Measurements from ENCODE around the gene THOC3. TPM values are rescaled to one million over a fixed set of nuclear protein-coding genes. Genes with fewer than 3 reads are reported as not detected.

THOC3 gene
- total and polyA plus RNA-seq, 2 experiments from 2014 or later: 66.7 to 146 TPM

DNA sequence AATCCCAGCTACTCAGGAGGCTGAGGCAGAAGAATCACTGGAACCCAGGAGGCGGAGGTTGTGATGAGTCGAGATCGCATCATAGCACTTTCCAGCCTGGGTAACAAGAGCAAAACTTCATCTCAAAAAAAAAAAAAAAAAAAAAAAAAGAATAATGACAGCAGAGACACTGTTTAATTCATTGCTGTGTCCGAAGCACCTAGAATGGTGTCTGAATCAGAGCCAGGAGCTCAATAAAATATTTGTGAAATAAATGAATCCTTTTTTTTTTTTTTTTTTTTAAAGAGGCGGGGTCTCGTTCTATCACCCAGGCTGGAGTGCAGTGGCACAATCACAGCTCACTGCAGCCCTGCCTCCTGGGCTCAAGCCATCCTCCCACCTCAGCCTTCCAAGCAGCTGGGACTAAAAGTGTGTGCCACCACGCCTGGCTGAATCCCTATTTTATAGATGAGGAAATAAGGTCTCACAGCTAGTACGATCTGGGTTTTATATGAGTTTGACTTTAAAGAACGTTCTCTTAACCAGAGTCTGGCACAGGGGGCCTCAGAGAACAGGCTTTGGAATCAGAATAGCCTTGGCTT is 47.8 kb downstream of the THOC3 start:
- no peak overlapping the region for H3K4me2 ChIP-seq
- no peak for DNase-seq (ENCODE audit: low spot score)
- TF ChIP-seq ZNF114 (CRISPR knock-in tag; IDR thresholded peaks at IDR 0.05): no peak
- TF ChIP-seq EZH2phosphoT487 (IDR thresholded peaks at IDR 0.05; ENCODE audit: unreplicated experiment): no peak
- TF ChIP-seq, protein P1, sequence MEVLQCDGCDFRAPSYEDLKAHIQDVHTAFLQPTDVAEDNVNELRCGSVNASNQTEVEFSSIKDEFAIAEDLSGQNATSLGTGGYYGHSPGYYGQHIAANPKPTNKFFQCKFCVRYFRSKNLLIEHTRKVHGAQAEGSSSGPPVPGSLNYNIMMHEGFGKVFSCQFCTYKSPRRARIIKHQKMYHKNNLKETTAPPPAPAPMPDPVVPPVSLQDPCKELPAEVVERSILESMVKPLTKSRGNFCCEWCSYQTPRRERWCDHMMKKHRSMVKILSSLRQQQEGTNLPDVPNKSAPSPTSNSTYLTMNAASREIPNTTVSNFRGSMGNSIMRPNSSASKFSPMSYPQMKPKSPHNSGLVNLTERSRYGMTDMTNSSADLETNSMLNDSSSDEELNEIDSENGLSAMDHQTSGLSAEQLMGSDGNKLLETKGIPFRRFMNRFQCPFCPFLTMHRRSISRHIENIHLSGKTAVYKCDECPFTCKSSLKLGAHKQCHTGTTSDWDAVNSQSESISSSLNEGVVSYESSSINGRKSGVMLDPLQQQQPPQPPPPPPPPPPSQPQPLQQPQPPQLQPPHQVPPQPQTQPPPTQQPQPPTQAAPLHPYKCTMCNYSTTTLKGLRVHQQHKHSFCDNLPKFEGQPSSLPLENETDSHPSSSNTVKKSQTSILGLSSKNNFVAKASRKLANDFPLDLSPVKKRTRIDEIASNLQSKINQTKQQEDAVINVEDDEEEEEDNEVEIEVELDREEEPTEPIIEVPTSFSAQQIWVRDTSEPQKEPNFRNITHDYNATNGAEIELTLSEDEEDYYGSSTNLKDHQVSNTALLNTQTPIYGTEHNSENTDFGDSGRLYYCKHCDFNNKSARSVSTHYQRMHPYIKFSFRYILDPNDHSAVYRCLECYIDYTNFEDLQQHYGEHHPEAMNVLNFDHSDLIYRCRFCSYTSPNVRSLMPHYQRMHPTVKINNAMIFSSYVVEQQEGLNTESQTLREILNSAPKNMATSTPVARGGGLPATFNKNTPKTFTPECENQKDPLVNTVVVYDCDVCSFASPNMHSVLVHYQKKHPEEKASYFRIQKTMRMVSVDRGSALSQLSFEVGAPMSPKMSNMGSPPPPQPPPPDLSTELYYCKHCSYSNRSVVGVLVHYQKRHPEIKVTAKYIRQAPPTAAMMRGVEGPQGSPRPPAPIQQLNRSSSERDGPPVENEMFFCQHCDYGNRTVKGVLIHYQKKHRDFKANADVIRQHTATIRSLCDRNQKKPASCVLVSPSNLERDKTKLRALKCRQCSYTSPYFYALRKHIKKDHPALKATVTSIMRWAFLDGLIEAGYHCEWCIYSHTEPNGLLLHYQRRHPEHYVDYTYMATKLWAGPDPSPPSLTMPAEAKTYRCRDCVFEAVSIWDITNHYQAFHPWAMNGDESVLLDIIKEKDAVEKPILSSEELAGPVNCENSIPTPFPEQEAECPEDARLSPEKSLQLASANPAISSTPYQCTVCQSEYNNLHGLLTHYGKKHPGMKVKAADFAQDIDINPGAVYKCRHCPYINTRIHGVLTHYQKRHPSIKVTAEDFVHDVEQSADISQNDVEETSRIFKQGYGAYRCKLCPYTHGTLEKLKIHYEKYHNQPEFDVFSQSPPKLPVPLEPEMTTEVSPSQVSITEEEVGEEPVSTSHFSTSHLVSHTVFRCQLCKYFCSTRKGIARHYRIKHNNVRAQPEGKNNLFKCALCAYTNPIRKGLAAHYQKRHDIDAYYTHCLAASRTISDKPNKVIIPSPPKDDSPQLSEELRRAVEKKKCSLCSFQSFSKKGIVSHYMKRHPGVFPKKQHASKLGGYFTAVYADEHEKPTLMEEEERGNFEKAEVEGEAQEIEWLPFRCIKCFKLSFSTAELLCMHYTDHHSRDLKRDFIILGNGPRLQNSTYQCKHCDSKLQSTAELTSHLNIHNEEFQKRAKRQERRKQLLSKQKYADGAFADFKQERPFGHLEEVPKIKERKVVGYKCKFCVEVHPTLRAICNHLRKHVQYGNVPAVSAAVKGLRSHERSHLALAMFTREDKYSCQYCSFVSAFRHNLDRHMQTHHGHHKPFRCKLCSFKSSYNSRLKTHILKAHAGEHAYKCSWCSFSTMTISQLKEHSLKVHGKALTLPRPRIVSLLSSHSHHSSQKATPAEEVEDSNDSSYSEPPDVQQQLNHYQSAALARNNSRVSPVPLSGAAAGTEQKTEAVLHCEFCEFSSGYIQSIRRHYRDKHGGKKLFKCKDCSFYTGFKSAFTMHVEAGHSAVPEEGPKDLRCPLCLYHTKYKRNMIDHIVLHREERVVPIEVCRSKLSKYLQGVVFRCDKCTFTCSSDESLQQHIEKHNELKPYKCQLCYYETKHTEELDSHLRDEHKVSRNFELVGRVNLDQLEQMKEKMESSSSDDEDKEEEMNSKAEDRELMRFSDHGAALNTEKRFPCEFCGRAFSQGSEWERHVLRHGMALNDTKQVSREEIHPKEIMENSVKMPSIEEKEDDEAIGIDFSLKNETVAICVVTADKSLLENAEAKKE (CRISPR knock-in tag; IDR thresholded peaks at IDR 0.05): no peak
- no peak for TF ChIP-seq CREB1 (CRISPR knock-in tag; IDR thresholded peaks at IDR 0.05; ENCODE audit: low read depth)
- no peak for TF ChIP-seq ZNF331 (CRISPR knock-in tag; IDR thresholded peaks at IDR 0.05; ENCODE audit: low read depth)
- no peak for TF ChIP-seq STAT1 (IDR thresholded peaks at IDR 0.05; ENCODE audit: unreplicated experiment)
- no peak for TF ChIP-seq JUNB (IDR thresholded peaks at IDR 0.05; ENCODE audit: unreplicated experiment)
- TF ChIP-seq EZH2 (IDR thresholded peaks at IDR 0.05; ENCODE audit: low read depth, unreplicated experiment): no peak
- TF ChIP-seq, protein P2, sequence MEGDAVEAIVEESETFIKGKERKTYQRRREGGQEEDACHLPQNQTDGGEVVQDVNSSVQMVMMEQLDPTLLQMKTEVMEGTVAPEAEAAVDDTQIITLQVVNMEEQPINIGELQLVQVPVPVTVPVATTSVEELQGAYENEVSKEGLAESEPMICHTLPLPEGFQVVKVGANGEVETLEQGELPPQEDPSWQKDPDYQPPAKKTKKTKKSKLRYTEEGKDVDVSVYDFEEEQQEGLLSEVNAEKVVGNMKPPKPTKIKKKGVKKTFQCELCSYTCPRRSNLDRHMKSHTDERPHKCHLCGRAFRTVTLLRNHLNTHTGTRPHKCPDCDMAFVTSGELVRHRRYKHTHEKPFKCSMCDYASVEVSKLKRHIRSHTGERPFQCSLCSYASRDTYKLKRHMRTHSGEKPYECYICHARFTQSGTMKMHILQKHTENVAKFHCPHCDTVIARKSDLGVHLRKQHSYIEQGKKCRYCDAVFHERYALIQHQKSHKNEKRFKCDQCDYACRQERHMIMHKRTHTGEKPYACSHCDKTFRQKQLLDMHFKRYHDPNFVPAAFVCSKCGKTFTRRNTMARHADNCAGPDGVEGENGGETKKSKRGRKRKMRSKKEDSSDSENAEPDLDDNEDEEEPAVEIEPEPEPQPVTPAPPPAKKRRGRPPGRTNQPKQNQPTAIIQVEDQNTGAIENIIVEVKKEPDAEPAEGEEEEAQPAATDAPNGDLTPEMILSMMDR (conservative IDR thresholded peaks at IDR 0.05; ENCODE audit: low read depth in 2 of 2): no peak
- TF ChIP-seq REST (IDR thresholded peaks at IDR 0.05; ENCODE audit: unreplicated experiment): no peak
- TF ChIP-seq, protein P3, sequence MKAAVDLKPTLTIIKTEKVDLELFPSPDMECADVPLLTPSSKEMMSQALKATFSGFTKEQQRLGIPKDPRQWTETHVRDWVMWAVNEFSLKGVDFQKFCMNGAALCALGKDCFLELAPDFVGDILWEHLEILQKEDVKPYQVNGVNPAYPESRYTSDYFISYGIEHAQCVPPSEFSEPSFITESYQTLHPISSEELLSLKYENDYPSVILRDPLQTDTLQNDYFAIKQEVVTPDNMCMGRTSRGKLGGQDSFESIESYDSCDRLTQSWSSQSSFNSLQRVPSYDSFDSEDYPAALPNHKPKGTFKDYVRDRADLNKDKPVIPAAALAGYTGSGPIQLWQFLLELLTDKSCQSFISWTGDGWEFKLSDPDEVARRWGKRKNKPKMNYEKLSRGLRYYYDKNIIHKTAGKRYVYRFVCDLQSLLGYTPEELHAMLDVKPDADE (IDR thresholded peaks at IDR 0.05): no peak
- no peak for TF ChIP-seq NANOG (IDR thresholded peaks at IDR 0.05; ENCODE audit: borderline replicate concordance)
- TF ChIP-seq POLR2AphosphoS5 (IDR thresholded peaks at IDR 0.05; ENCODE audit: low read depth): no peak

More for the DNA sequence above, 47.8 kb downstream of the THOC3 start:
- no peaks in the 10 kb centered on the region for H3K27me3 ChIP-seq (ENCODE audit: insufficient read depth)
- no peak overlapping the region for H3K4me3 ChIP-seq
- H3K36me3 ChIP-seq (ENCODE audit: insufficient read depth): no peaks in the 10 kb centered on the region
- no peak overlapping the region for H3K27ac Mint-ChIP-seq
- H3K9me3 Mint-ChIP-seq: no peaks in the 10 kb centered on the region
- ATAC-seq: no peak; the same call in 2 of the 3 replicates
- H4K20me1 ChIP-seq (replicated peaks; ENCODE audit: insufficient read depth): peaks cover 14% of the 10 kb centered on the region; the same call in 1 of the 2 replicates
- H3K27ac ChIP-seq (ENCODE audit: low read depth): no peak overlapping the region
- no peaks in the 10 kb centered on the region for H3K9me2 ChIP-seq (ENCODE audit: insufficient read depth)
- no peaks in the 10 kb centered on the region for H3K4me1 ChIP-seq (ENCODE audit: insufficient read depth)
- H3K4me3 Mint-ChIP-seq: no peak overlapping the region
- no peaks in the 10 kb centered on the region for H3F3A ChIP-seq (replicated peaks; ENCODE audit: low read depth)
- no peak overlapping the region for H2AFZ ChIP-seq
- H3K79me2 ChIP-seq (replicated peaks; ENCODE audit: insufficient read depth): no peaks in the 10 kb centered on the region; the same call in 1 of the 2 replicates
- H3K27me3 Mint-ChIP-seq (ENCODE audit: insufficient read depth, low read depth, poor library complexity): no peaks in the 10 kb centered on the region
- H3K4me1 Mint-ChIP-seq: no peaks in the 10 kb centered on the region
- peaks cover 10% of the 10 kb centered on the region for H3K36me3 Mint-ChIP-seq (ENCODE audit: low read depth)
